ENCODE measurements around the gene CPT1C.
"Not testable (repeated sequence)": the region's sequence is repeated elsewhere in the genome, so short reads cannot be mapped to it uniquely, and the experiment has no call there.

Gene CPT1C

DNA sequence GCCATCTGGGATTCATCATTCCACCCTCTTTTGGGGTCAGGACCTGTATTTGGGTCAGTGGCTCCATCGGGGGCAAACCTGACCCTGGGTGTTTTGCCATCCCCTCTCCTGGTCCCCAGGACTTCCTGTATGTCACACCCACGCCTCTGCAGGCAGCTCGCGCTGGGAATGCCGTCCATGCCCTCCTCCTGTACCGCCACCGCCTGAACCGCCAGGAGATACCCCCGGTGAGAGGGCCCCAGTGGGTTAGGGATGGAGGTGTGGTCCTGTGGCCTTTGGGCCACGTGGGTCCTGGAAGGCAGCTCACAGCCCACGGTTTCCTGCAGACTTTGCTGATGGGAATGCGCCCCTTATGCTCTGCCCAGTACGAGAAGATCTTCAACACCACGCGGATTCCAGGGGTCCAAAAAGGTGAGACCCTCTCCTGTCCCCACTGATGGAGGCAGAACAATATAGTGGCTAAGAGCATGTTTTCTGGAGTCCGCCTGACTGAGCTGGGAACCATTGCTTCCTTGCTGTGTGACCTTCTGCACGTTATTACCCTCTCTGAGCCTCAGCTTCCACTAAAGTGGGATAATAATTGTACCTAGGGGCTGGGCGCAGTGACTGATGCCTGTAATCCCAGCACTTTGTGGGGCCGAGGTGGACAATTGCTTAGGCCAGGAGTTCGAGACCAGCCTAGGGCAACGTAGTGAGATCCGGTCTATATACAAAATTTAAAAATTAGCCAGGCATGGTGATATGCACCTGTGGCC is 14.1 kb downstream of the CPT1C start:
- DNase-seq (ENCODE audit: low read depth): no peak

DNA sequence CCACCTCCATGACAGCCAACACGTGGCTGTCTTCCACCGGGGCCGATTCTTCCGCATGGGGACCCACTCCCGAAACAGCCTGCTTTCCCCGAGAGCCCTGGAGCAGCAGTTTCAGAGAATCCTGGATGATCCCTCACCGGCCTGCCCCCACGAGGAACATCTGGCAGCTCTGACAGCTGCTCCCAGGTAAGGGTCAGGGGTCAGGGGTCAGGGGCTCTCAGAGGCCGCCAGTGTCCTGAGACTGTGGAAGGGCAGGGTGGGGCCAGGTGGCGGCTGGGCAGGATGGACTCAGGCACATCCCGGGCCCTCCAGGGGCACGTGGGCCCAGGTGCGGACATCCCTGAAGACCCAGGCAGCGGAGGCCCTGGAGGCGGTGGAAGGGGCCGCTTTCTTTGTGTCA is 15.0 kb downstream of the CPT1C start:
- DNase-seq (ENCODE audit: low read depth): no peak

DNA sequence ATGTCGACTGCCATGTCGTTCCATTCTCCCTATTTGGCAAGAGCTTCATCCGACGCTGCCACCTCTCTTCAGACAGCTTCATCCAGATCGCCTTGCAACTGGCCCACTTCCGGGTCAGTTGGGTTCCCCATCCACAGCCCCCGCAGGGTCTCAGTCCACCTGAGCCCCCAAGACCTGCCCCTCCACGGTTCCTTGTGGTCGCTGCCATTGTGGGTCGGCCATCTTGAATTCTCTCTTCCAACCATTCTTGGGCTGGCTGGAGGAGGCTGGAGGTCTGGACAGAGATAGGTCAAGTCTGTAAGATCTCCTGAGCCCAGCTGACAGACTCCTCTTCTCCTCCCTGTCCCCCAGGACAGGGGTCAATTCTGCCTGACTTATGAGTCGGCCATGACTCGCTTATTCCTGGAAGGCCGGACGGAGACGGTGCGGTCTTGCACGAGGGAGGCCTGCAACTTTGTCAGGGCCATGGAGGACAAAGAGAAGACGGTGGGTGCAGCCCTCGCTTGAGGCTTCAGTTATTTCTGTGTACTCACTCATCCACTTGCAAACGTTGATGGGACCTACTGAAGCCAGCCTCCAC is 19.5 kb downstream of the CPT1C start:
- no peak for DNase-seq (ENCODE audit: low read depth)

- DNase-seq (ENCODE audit: low read depth): no peak
Observed at GRCh38 chr19:49712397-49712859, 21.5 kb downstream of the CPT1C start.

DNA sequence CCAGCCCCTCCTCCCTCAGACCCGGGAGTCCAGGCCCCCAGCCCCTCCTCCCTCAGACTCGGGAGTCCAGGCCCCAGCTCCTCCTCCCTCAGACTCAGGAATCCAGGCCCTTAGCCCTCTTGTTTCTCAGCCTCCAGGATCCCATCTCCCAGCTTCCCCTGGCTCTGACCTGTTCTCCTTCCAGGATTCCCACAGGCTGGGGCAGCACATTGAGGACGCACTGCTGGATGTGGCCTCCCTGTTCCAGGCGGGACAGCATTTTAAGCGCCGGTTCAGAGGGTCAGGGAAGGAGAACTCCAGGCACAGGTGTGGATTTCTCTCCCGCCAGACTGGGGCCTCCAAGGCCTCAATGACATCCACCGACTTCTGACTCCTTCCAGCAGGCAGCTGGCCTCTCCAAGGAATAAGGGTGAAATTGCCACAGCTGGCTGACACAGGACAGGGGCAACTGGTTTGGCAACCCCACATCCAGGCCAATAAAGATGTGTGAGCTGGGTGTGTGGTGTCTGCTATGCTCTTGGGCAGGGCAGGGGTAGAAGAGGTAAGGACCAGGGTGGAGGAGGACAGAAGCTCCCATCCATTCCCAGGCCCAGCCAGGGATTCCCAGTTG is 22.4 kb downstream of the CPT1C start:
- DNase-seq (ENCODE audit: low read depth): no peak

- no peak for DNase-seq (ENCODE audit: low read depth)
Observed at GRCh38 chr19:49716154-49716553, 25.2 kb downstream of the CPT1C start.

- no peak for DNase-seq (ENCODE audit: low read depth)
Observed at GRCh38 chr19:49718511-49718910, 27.6 kb downstream of the CPT1C start.

- no peak for DNase-seq (ENCODE audit: low read depth)
Observed at GRCh38 chr19:49718991-49719390, 28.1 kb downstream of the CPT1C start.

- not testable (repeated sequence) for DNase-seq (ENCODE audit: low read depth)
Observed at GRCh38 chr19:49719420-49719819, 28.5 kb downstream of the CPT1C start.

- no peak for DNase-seq (ENCODE audit: low read depth)
Observed at GRCh38 chr19:49727217-49728030, 36.5 kb downstream of the CPT1C start.

DNA sequence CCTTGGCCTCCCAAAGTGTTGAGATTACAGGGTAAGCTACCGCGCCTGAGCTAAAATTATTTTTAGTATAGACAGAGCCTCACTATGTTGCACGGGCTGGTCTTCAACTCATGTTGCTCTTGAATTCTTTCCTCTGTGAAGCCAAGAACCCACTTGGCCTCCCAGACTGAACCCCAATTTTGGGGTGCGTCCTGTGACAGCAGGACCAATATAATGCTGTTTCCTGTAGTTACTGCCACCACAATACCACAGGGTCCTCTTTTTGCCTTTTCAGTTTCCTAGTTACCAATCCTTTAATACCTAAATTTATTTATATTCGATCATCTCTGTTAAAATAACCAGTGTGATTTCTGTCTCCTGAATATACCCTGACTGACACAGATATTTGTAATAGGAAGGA is 39.2 kb downstream of the CPT1C start:
- DNase-seq (ENCODE audit: low read depth): no peak

DNA sequence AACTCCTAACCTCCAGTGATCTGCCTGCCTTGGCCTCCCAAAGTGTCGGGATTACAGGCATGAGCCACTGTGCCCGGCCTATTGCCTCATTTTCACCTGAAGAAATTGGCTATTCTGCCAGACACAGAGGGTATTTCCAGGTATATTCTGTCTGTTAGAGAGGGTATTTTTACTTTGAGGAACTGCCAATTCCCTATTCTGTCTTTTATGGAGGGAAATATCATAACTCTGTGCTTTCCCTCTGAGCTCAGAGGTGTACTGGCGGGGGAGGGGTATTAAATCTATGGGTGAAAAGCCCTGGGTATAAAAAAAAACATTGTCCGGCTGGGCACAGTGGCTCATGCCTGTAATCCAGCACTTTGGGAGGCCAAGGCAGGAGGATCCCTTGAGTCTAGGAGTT is 47.4 kb downstream of the CPT1C start:
- DNase-seq (ENCODE audit: low read depth): no peak

- no peak for DNase-seq (ENCODE audit: low read depth)
Observed at GRCh38 chr19:49739098-49739497, 48.2 kb downstream of the CPT1C start.

DNA sequence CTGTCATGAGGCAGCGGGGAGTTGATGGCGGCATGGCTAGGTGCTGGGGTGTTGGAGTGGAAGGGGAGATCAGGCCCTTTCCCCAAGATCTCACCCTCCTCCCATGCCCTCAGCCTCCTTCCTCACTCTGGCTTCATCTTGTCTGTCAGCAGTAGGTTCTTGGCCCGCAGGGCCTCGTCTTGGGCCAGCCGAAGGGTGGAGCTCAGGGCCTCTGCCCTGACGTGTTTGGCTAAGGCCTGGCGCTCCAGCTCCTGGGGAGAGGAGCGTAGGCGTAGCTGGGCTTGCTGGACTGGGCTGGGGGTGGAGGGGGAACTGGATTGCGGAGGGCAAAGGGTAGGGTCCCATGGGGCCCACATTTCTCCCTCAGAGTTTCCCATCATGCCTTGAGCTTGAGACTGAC is 49.0 kb downstream of the CPT1C start:
- no peak for DNase-seq (ENCODE audit: low read depth)

- no peak for DNase-seq (ENCODE audit: low read depth)
Observed at GRCh38 chr19:49741210-49741844, 50.4 kb downstream of the CPT1C start.

DNA sequence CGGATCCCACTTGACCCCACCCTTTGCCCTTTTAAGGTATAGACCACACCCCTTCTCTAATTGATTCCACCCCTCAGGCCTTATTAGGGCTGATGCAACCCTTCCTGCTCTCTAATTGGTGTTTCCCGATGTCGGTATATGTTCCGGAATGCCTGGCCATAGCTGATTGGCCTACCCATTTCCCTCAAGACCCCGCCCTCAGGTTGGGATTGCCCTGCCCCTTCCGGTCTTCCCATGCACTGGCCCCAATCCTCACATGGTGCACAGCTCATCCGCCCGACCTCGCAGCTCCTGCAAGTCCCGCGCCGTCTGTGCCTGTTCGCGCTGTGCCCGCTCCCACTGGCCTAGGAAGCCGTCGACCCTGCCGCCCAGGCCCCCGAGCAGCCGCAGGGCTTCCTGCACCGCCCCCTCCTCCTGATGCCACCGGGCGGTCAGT is 54.0 kb downstream of the CPT1C start:
- no peak for DNase-seq (ENCODE audit: low read depth)

GRCh38 chr19:49746206-49746958 is 55.5 kb downstream of the CPT1C start:
- peak; percentile 37 for DNase-seq (ENCODE audit: low read depth)

DNA sequence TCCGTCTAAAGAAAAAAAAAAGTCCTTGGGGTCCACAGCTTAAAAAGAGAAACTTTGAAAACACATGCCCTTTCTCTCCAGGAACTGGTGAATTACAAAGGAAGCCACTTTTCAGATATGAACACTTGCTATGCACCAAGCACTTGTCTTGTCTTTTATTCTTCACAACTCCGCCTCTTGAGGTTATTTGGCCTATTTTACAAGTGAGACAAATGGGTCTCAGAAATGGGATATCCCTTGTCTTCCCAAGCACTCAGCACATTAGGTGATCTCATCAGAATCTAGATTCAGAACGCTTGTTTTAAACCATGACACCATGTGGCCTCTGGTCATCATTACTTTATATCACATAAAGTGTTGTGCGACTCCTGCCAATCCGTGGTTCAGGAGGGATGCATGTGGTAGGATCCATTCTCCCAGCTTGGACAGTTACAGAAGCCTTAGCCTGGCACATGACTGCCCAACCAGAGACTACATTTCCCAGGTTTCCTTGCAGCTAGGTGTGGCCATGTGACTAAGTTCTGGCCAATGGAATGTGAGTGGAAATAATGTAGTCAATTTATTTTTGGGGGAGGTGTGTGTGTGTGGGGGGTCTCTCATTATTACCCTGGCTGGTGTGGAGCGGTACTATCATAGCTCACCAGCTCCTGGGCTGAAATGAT is 58.3 kb downstream of the CPT1C start:
- no peak for DNase-seq (ENCODE audit: low read depth)

- DNase-seq (ENCODE audit: low read depth): no peak
Observed at GRCh38 chr19:49749771-49750170, 58.9 kb downstream of the CPT1C start.

DNA sequence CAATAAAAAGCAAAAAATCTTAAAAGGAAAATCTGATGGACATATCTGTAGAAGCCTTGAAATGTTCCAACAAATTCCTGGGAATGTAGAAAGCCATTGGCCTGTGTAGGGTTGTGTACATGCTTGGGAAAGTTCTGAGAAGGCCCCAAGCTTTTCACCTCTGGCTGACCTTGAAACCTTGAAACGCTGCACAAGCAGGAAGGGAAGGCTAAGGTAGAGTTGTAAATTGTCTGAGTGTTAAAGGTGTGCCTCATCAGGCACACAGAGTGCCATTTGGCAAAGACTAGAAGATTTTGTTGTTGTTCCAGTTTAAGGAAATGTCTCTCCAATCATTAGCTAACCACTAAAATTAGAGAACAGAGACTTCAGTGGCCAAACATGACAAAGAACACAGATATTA is 61.8 kb downstream of the CPT1C start:
- DNase-seq (ENCODE audit: low read depth): no peak

DNA sequence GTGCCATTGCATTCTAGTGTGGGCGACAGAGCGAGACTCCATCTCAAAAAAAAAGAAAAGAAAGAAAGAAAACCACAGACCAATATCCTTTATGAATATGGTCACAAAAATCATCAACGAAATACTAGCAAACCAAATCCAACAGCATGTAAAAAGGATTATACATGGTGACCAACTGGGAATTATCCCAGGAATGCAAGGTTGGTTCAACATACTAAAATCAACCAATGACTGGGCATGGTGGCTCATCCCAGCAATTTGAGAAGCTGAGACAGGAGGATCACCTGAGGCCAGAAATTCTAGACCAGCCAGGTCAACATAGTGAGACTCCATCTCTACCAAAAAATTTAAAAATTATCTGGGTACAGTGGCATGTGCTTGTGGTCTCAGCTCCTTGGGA is 65.0 kb downstream of the CPT1C start:
- no peak for DNase-seq (ENCODE audit: low read depth)

Measured in T-helper 22 cell (primary cell).